Measurements from ENCODE around the gene FMNL2. TPM values are rescaled to one million over a fixed set of nuclear protein-coding genes. Genes with fewer than 3 reads are reported as not detected.

FMNL2 gene
- polyA plus RNA-seq, 4 donors, result 103 to 199 (median 111) TPM

- no peak for DNase-seq (ENCODE audit: low read depth in 4 of 4, low spot score in 3 of 4)
Observed at GRCh38 chr2:152664725-152665124, 329.8 kb downstream of the FMNL2 start.

- DNase-seq (ENCODE audit: low read depth in 4 of 4, low spot score in 3 of 4), result no peak
Observed at GRCh38 chr2:152674334-152674733, 339.4 kb downstream of the FMNL2 start.

- DNase-seq (ENCODE audit: low read depth in 4 of 4, low spot score in 3 of 4), result no peak
Observed at GRCh38 chr2:152676461-152676860, 341.5 kb downstream of the FMNL2 start.

GRCh38 chr2:152678808-152679207, 343.8 kb downstream of the FMNL2 start:
- no peak for DNase-seq (ENCODE audit: low read depth in 4 of 4, low spot score in 3 of 4)

GRCh38 chr2:152682663-152683062, 347.7 kb downstream of the FMNL2 start:
- no peak for DNase-seq (ENCODE audit: low read depth in 4 of 4, low spot score in 3 of 4)

- DNase-seq (ENCODE audit: low read depth in 4 of 4, low spot score in 3 of 4), result no peak
Observed at GRCh38 chr2:152683400-152683799, 348.4 kb downstream of the FMNL2 start.

- DNase-seq (ENCODE audit: low read depth in 4 of 4, low spot score in 3 of 4), result no peak
Observed at GRCh38 chr2:152686321-152686720, 351.3 kb downstream of the FMNL2 start.

GRCh38 chr2:152693033-152693432, 358.1 kb downstream of the FMNL2 start:
- no peak for DNase-seq (ENCODE audit: low read depth in 4 of 4, low spot score in 3 of 4)

- DNase-seq (ENCODE audit: low read depth in 4 of 4, low spot score in 3 of 4), result no peak
Observed at GRCh38 chr2:152694161-152694661, 359.2 kb downstream of the FMNL2 start.

- DNase-seq (ENCODE audit: low read depth in 4 of 4, low spot score in 3 of 4), result no peak
Observed at GRCh38 chr2:152695763-152696162, 360.8 kb downstream of the FMNL2 start.

GRCh38 chr2:152696476-152696875, 361.5 kb downstream of the FMNL2 start:
- no peak for DNase-seq (ENCODE audit: low read depth in 4 of 4, low spot score in 3 of 4)

Other genes with a start within 250 kb of the FMNL2 start
- gene CACNB4, start 236.1 kb upstream of the FMNL2 start, polyA plus RNA-seq (ENCODE audit: insufficient read length in 4 of 4), result 10 to 100 TPM in 3 of 4 donors, 1 to 10 TPM in 1; 3.1 to 12.9 (median 11.7) TPM
- 10 to 100 TPM; 40.5 to 52.9 (median 50.7) TPM for gene STAM2, start 159.4 kb upstream of the FMNL2 start, polyA plus RNA-seq (ENCODE audit: insufficient read length in 4 of 4)

All from left renal pelvis (tissue), 4 donors.